ENCODE measurements around the gene GABBR2. TPM values are rescaled to one million over a fixed set of nuclear protein-coding genes. Genes with fewer than 3 reads are reported as not detected.

Gene GABBR2
- total and polyA plus RNA-seq, 2 experiments from 2014 or later = 0.89 to 1.3 TPM

GRCh38 chr9:98750364-98751060 is 41.8 kb upstream of the GABBR2 start:
- ATAC-seq (no peak), DNase-seq (ENCODE audit: low spot score) (no peak)
- H4K20me1 ChIP-seq (replicated peaks; ENCODE audit: insufficient read depth) = no peaks in the 10 kb centered on the region
- peaks cover 10% of the 10 kb centered on the region for H3K36me3 ChIP-seq (ENCODE audit: insufficient read depth)
- H3K9me2 ChIP-seq (ENCODE audit: insufficient read depth) = no peaks in the 10 kb centered on the region
- no peaks in the 10 kb centered on the region for H3K79me2 ChIP-seq (replicated peaks; ENCODE audit: insufficient read depth)
- Mint-ChIP-seq H3K4me1 (no peaks in the 10 kb centered on the region), H3K4me3 (no peak overlapping the region), H3K9me3 (no peaks in the 10 kb centered on the region), H3K27ac (0 out of 2 replicates have a peak overlapping the region, but pooled peaks have one; percentile 34), H3K27me3 (ENCODE audit: insufficient read depth, low read depth, poor library complexity) (no peaks in the 10 kb centered on the region), H3K36me3 (ENCODE audit: low read depth) (peaks cover 49% of the 10 kb centered on the region)
- no peak overlapping the region for H3K4me2 ChIP-seq
- H3F3A ChIP-seq (replicated peaks; ENCODE audit: low read depth) = no peaks in the 10 kb centered on the region
- H3K27ac ChIP-seq (ENCODE audit: low read depth) = no peak overlapping the region
- H3K27me3 ChIP-seq (ENCODE audit: insufficient read depth) = no peaks in the 10 kb centered on the region
- TF ChIP-seq, protein P1, sequence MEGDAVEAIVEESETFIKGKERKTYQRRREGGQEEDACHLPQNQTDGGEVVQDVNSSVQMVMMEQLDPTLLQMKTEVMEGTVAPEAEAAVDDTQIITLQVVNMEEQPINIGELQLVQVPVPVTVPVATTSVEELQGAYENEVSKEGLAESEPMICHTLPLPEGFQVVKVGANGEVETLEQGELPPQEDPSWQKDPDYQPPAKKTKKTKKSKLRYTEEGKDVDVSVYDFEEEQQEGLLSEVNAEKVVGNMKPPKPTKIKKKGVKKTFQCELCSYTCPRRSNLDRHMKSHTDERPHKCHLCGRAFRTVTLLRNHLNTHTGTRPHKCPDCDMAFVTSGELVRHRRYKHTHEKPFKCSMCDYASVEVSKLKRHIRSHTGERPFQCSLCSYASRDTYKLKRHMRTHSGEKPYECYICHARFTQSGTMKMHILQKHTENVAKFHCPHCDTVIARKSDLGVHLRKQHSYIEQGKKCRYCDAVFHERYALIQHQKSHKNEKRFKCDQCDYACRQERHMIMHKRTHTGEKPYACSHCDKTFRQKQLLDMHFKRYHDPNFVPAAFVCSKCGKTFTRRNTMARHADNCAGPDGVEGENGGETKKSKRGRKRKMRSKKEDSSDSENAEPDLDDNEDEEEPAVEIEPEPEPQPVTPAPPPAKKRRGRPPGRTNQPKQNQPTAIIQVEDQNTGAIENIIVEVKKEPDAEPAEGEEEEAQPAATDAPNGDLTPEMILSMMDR (conservative IDR thresholded peaks at IDR 0.05; ENCODE audit: low read depth in 2 of 2) = no peak
- no peak for TF ChIP-seq ZNF331 (CRISPR knock-in tag; IDR thresholded peaks at IDR 0.05; ENCODE audit: low read depth)
- no peak for TF ChIP-seq EZH2 (IDR thresholded peaks at IDR 0.05; ENCODE audit: low read depth, unreplicated experiment)
- TF ChIP-seq CREB1 (CRISPR knock-in tag; IDR thresholded peaks at IDR 0.05; ENCODE audit: low read depth) = no peak
- no peak for TF ChIP-seq STAT1 (IDR thresholded peaks at IDR 0.05; ENCODE audit: unreplicated experiment)
- TF ChIP-seq REST (IDR thresholded peaks at IDR 0.05; ENCODE audit: unreplicated experiment) = no peak
- H2AFZ ChIP-seq = no peak overlapping the region
- no peaks in the 10 kb centered on the region for H3K4me1 ChIP-seq (ENCODE audit: insufficient read depth)
- H3K4me3 ChIP-seq = no peak overlapping the region

GRCh38 chr9:98747476-98747875 is 38.7 kb upstream of the GABBR2 start:
- no peak for ATAC-seq
- H3K4me1 Mint-ChIP-seq = no peaks in the 10 kb centered on the region
- Histone ChIP-seq H3K9me2 (ENCODE audit: insufficient read depth) (no peaks in the 10 kb centered on the region), H3K79me2 (replicated peaks; ENCODE audit: insufficient read depth) (no peaks in the 10 kb centered on the region), H3K4me2 (no peak overlapping the region), H2AFZ (no peak overlapping the region), H3K27ac (ENCODE audit: low read depth) (no peak overlapping the region), H3K27me3 (ENCODE audit: insufficient read depth) (no peaks in the 10 kb centered on the region), H3K4me3 (no peak overlapping the region), H4K20me1 (replicated peaks; ENCODE audit: insufficient read depth) (no peaks in the 10 kb centered on the region), H3K4me1 (ENCODE audit: insufficient read depth) (no peaks in the 10 kb centered on the region), H3F3A (replicated peaks; ENCODE audit: low read depth) (no peaks in the 10 kb centered on the region), H3K36me3 (ENCODE audit: insufficient read depth) (peaks cover 16% of the 10 kb centered on the region)
- no peaks in the 10 kb centered on the region for H3K27me3 Mint-ChIP-seq (ENCODE audit: insufficient read depth, low read depth, poor library complexity)
- DNase-seq (ENCODE audit: low spot score) = no peak
- TF ChIP-seq REST (IDR thresholded peaks at IDR 0.05; ENCODE audit: unreplicated experiment) (no peak), JUNB (IDR thresholded peaks at IDR 0.05; ENCODE audit: unreplicated experiment) (no peak), EZH2 (IDR thresholded peaks at IDR 0.05; ENCODE audit: low read depth, unreplicated experiment) (no peak), CREB1 (CRISPR knock-in tag; IDR thresholded peaks at IDR 0.05; ENCODE audit: low read depth) (no peak)
- H3K9me3 Mint-ChIP-seq = no peaks in the 10 kb centered on the region
- H3K36me3 Mint-ChIP-seq (ENCODE audit: low read depth) = peaks cover 38% of the 10 kb centered on the region
- H3K27ac Mint-ChIP-seq = no peak overlapping the region; the same call in 1 of the 2 replicates
- H3K4me3 Mint-ChIP-seq = no peak overlapping the region

Data from GM23338 (cell line).